ENCODE data around the gene GPBP1.
"Not testable (repeated sequence)": the region's sequence is repeated elsewhere in the genome, so short reads cannot be mapped to it uniquely, and the experiment has no call there.

Gene GPBP1

DNA sequence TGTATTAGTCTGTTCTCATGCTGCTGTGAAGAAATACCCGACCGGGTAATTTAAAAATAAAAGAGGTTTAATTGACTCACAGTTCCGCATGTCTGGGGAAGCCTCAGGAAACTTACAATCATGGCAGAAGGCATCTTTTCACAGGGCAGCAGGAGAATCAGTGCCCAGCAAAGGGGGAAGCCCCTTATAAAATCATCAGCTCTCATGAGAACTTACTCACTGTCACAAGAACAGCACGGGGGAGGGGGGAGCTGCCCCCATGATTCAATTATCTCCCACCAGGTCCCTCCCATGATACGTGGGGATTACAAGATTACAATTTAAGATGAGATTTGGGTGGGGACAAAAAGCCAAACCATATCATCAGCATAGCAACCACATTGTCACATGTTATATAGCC is 102.5 kb downstream of the GPBP1 start:
- TF ChIP-seq CTCF (IDR thresholded peaks at IDR 0.05; ENCODE audit: insufficient read depth, low read depth, low read length, missing control alignments) = no peak
- H3K4me3 ChIP-seq (ENCODE audit: low read depth, low read length) = no peak overlapping the region
- no peak for DNase-seq (ENCODE audit: low read depth)

DNA sequence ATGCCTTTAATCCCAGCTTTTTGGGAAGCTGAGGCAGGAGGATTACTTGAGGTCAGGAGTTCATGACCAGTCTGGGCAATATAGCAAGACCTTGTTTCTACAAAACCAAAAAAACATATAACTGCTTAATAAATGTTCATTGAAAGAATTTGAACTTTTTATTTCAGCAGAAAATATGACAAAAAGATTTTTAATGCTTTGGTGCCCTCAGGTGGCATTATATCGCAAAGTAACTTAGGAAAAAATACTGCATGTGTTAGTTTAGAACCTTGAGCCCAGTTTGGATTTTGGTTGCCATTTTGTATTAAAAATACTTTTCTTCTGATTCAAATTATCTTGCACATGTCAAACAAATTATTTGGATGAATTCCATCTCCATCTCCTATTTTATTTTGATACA is 103.2 kb downstream of the GPBP1 start:
- TF ChIP-seq CTCF (IDR thresholded peaks at IDR 0.05; ENCODE audit: insufficient read depth, low read depth, low read length, missing control alignments) = peak; percentile 7
- H3K4me3 ChIP-seq (ENCODE audit: low read depth, low read length) = no peak overlapping the region
- peak; percentile 21 for DNase-seq (ENCODE audit: low read depth)

DNA sequence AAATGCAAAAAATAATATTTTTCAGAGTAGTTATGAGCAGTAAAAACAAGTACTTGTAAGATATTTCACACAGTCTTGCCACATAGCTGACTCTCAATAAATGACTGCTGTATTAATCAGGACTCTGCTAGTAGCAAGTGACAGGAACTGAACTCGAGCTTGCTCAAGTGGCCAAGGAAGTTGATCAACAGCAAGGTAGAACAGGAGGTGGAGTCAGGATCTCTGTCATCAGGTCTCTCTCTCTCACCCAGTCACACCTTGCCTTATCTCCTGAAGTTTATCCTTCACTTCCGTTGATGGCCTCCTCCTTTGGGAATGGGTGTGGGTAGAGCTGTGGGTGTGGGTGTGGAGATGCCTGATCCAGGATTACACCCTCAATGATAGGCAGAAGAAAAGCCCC is 107.0 kb downstream of the GPBP1 start:
- no peak for DNase-seq (ENCODE audit: low read depth)
- H3K4me3 ChIP-seq (ENCODE audit: low read depth, low read length) = no peak overlapping the region
- no peak for TF ChIP-seq CTCF (IDR thresholded peaks at IDR 0.05; ENCODE audit: insufficient read depth, low read depth, low read length, missing control alignments)

DNA sequence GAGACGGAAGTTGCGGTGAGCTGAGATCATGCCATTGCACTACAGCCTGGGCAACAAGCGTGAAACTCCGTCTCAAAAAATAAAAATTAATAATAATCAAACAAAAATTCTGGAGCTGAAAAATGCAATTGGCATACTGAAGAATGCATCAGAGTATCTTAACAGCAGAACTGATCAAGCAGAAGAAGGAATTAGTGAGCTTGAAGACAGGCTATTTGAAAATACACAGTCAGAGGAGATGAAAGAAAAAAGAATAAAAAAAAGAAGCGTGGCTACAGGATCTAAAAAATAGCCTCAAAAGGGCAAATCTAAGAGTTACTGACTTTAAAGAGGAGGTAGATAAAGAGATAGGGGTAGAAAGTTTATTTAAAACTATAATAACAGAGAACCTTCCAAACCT is 111.2 kb downstream of the GPBP1 start:
- not testable (repeated sequence) for DNase-seq (ENCODE audit: low read depth); H3K4me3 ChIP-seq (ENCODE audit: low read depth, low read length)

DNA sequence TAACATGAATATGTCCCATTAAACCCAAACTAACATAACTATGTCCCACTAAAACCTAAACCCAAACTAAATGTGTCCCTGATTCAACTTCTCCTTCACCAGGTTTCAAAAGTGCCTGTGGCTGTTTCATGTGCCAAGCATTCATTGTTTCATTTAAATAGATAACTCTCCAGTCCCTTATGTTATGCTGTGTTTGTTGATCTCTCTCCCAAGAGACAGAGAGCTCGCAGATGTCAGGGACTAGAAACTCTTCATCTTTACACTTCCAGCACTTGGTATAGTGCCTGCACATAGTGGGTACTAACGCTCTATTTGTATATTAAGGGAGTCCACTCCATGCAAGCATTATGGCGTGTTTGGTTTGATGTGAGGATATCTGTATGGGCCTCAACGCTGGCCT is 118.0 kb downstream of the GPBP1 start:
- no peak overlapping the region for H3K4me3 ChIP-seq (ENCODE audit: low read depth, low read length)
- DNase-seq (ENCODE audit: low read depth) = no peak
- TF ChIP-seq CTCF (IDR thresholded peaks at IDR 0.05; ENCODE audit: insufficient read depth, low read depth, low read length, missing control alignments) = no peak

DNA sequence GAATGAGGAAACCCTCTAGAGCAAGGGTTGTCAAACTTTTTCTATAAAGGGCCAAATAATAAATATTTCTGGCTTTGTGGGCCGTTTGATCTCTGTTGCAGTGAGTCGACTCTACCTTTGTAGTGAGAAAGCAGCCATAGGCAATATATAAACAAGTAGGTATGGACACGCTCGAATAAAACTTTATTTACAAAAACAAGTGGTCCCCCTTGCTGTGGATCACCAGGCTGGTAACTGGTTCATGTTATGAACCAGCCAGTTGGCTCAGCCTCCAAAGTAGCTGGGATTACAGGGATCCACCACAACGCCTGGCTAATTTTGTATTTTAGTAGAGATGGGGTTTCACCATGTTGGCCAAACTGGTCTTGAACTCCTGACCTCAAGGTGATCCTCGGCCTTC is 118.5 kb downstream of the GPBP1 start:
- no peak for TF ChIP-seq CTCF (IDR thresholded peaks at IDR 0.05; ENCODE audit: insufficient read depth, low read depth, low read length, missing control alignments)
- no peak for DNase-seq (ENCODE audit: low read depth)
- no peak overlapping the region for H3K4me3 ChIP-seq (ENCODE audit: low read depth, low read length)

- peak; percentile 80 for TF ChIP-seq CTCF (IDR thresholded peaks at IDR 0.05; ENCODE audit: insufficient read depth, low read depth, low read length, missing control alignments)
- peak overlapping the region; percentile 1 for H3K4me3 ChIP-seq (ENCODE audit: low read depth, low read length)
- DNase-seq (ENCODE audit: low read depth) = peak; percentile 86
Observed at GRCh38 chr5:57298295-57298984, 124.6 kb downstream of the GPBP1 start.
